GM21447 (cell line): Measurements from ENCODE around the gene ZNF112.

Experiments
- ATAC-seq: cut with Tn5 transposase; IDR thresholded peaks from one replicate; pipeline ENCODE4 v1.9.1; 2021; ENCODE audit not compliant: unreplicated experiment

Gene ZNF112

DNA sequence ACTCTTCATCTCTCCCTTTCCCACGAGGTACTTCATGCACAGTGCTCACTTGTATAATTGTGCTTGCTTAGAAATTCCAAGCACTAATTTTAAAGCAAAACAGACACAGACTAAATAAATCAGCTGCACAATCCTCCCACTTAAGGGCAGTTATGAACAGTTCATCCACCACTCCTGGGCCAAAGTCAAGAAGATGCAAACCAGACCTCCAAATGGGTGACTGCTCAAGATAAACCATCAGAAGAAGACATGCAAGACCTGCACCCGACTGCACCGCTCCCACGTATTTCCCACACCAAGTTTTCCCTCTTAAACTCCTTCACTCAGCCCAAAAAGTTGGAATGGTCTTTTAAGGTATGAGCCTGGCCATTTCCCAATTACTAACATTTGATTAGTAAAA lies 71.5 kb downstream of the ZNF112 start:
- ATAC-seq: no peak

DNA sequence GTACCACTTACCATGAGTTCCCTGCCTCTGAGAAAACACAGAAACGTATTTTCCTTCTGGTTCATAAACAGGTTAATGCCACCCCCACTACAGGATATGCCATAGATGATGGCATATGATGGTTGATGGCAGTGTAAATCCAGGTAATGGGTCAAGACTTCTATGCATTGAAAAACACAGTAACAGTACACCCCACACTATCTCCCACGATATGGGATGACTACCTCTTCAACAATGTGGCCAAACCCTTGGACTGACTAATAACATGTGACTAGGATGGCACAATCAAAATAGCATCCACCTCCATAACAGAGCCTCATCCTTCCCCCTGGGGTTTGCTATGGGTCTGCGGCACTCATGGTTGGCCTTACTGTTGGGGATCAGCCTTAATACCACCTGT lies 73.6 kb downstream of the ZNF112 start:
- no peak for ATAC-seq

DNA sequence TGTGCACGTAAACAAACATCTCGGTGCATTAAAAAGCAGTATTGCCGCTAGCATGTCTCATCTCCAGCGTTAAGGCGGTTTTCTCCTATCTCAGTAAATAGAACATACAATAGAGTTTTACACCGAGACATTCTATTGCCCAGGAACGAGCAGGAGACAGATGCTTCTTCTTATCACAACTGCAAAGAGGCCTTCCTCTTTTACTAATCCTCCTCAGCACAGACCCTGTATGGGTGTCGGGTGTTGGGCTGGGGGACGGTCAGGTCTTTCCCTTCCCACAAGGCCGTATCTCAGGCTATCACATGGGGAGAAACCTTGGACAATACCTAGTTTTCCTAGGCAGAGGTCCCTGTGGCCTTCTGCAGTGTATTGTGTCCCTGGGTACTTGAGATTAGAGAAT lies 75.6 kb downstream of the ZNF112 start:
- ATAC-seq: no peak

DNA sequence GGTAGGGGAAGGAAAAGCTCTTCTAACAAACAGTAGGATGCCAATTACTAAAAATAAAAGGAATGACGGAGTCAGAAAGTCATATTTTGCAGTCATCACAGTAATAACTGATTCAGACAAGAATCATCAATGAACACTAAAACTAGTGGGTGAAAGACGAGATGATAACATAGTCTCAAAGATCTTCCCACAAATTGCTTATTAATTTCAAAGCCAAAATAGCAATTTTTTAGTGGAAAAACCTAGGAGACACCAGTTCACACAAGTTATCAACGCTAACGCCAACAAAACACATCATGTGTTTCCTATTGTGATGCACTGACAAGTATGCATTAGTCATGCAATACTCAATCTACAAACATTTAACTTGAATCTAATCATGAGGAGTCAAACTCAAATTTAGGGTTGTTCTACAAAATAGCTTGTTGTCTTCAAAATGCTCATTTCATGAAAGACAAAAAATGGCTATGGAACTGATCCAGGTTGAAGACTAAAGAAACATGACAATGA lies 78.2 kb downstream of the ZNF112 start:
- ATAC-seq: no peak

DNA sequence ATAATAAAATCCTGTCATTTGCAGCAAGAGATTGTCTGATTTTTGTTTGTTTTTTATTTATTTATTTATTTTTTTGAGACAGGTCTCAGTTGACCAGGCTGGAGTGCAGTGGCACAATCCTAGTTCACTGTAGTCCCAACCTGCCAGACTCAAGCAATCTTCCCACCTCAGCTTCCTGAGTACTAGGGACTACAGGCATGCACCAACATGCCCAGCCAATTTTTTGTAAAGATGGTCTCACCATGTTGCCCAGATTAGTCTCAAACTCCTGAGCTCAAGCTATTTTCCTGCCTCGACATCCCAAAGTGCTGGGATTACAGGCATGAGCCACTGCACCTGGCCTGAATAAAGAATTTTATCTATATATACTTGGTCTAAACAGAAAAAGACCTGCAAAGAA lies 79.1 kb downstream of the ZNF112 start:
- ATAC-seq: no peak
